Stimulated activated CD4-positive, alpha-beta T cell treated with anti-CD3 and anti-CD28 coated beads, Interleukin-4, amount 100 ng/mL, for 4 hours (primary cell): ENCODE results near the gene STK39.
"Not testable (repeated sequence)": the region's sequence is repeated elsewhere in the genome, so short reads cannot be mapped to it uniquely, and the experiment has no call there.

Experiments
- DNase-seq, 2 experiments: peaks; one replicate each; pipeline ENCODE4 v3.0.0-alpha.2; 2020

Gene STK39

DNA sequence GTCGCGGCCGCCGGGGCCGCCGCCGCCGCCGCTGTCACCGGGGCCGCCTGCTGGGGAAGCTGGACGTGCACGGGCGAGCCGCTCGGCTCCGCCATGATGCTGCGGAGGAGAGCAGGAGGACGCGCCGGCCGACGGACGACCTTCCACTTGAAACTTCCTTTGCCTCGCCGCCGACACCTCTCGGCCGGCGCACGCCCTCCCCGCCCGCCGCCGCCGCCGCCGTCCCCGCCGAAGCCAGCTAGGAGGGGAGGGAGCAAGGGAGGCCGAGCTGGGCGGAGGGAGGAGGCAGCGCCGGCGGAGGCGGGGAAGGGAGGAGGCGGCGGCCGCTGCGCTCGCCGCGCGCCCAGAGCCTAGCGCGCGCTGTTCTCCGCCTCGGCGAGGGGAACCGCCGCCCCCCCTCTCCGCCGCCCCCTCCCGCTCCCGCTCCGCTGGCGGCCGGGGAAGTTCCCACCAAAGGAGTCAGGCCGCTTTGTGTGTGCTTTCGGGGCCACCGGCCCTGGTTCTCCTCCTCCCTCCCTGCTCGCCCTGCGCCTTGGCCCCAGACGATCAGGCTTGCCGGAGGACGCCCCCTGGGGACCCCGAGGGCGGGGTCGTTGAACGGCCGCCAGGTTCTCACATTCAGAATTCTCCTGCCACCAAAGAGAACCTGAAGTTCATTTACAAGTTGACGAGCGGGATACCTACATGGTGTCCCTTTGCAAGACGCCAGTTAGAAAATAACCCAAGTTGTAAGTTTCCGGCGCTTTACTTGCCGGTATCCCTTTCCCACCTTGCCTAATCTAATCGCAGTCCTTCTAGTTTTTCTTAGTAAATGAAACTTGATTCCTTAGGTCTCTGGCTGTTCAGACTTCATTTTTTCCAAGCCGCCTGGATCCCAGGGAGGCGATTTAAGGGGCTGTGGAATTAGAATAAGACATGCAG is at the start of gene STK39:
STK39 (minus strand) TSS at position 255 of the 921 bp plus-strand sequence; CDS start at position 95, 160 bp downstream.
- DNase-seq: peak; percentile 75 to 79

DNA sequence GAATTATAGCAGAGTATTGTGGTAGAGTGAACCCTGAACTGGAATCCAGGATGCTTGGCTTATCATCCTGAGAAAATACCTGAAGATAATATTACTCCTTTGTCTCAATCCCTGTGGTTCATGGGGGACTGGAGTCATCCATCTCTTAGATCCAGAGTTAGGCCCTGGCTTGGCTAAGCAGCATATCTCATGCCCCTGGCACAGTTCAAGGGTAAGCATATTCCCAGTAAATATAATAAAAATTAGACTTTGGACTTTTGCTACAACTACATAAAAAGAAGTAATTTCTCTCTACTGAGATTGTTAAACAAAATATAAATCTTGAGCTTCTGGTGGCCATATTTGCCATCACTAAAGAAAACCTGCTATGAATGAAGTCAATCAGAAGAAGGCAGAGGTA is 47.7 kb upstream of the STK39 start:
- DNase-seq: no peak

DNA sequence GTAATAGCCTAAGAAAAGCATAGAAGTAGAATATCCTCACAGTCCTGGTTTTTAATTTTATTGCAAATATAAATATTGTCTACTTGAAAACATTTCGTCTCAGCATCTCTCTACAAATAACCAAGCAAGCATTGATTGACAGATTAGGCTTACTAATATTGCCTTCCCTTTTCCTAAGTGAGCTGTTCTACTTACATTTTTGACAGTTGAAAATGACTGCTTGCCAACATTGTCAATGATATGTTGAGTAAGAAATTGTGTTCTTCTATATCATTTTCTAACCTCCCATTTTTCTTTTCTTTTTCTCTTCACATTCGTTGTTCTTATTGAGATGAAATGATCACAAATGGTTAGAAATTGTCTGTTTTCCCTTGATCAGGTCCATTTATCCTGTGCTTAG is 47.0 kb upstream of the STK39 start:
- no peak for DNase-seq

DNA sequence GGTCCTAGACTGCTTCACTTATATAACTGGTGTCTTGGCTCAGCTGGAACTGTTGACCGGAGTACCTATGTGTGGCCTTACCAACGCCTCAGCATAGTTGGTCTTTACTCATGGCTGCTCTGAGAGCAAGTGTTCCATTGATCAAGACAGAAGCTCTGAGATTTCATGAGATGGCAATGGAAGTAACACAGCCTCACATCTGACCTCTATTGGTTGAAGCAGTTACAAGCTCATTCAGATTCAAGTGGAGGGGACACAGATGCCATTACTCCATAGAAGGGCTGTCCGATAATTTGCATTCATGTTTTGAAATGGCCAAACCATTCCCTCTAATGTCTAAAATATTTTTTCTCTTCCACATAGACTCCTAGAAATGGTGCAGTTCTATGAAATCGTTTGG is 46.4 kb upstream of the STK39 start:
- no peak for DNase-seq

GRCh38 chr2:168290391-168290790 is 43.0 kb upstream of the STK39 start:
- no peak for DNase-seq

- DNase-seq: no peak
These were observed 42.5 kb upstream of the STK39 start for GRCh38 chr2:168289880-168290279.

- DNase-seq: no peak
These were observed 39.1 kb upstream of the STK39 start for GRCh38 chr2:168286535-168286934.

- no peak for DNase-seq
These were observed 31.1 kb upstream of the STK39 start for GRCh38 chr2:168278424-168278888.

GRCh38 chr2:168277276-168277675 is 29.9 kb upstream of the STK39 start:
- DNase-seq: no peak

DNA sequence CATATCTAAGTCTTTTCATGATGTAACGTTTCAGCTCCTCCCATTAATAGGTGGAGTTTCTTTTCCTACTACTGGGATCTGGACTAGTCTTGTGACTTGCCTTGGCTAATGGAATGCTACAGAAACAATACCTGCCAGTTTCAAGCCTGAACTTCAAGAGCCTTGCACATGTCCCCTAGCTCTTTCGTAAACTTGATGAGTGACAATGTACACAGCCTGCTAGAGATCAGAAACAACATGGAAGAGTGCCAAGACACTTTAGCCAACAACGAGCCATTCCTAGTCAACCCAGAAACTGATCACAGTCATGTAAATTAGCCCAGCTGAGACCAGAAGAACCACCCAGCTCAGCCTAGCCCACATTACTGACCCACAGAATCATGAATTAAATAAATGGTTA is 24.8 kb upstream of the STK39 start:
- no peak for DNase-seq

DNA sequence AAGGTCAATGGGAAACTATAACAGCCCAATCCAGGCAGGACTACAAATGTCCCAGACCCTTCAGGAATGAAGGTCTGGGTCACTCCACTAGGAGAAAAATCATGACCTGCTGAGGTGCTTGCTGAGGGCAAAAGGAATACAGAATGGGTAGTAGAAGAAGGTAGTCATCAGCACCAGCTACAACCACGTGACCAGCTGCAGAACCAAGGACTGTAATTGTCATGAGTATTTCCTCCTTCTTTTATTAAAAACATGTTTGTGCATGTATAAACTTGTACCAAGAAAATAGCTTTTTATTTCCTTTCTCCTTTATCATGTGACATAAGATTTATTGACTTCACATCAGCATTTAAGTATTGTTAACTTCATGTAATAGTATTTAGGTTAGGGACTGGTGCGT is 15.5 kb upstream of the STK39 start:
- DNase-seq: not testable (repeated sequence)

GRCh38 chr2:168256448-168256847 is 9.1 kb upstream of the STK39 start:
- DNase-seq: no peak

GRCh38 chr2:168255866-168256265 is 8.5 kb upstream of the STK39 start:
- DNase-seq: no peak

GRCh38 chr2:168255103-168255502 is 7.7 kb upstream of the STK39 start:
- no peak for DNase-seq

- DNase-seq: no peak
These were observed 7.0 kb upstream of the STK39 start for GRCh38 chr2:168254158-168254935.

DNA sequence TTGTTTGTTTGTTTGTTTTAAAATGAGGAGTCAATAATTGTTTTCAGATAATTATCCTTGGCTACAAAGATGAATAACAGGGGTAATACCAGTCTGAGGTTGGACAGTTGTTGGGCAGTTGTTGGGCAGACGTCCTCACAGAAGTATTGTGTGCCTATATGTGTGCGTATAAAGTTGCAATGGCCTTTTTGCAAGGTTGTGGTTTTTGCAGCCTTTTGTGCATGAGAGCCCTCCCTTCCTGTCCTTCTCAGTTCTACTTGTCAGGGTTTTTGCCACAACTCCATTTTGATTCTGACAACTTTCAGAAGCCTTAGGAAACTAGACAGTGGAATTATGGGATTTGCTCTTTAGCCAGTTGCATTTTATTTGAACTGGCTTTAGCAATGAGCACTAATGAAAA is 6.0 kb upstream of the STK39 start:
- DNase-seq: no peak

DNA sequence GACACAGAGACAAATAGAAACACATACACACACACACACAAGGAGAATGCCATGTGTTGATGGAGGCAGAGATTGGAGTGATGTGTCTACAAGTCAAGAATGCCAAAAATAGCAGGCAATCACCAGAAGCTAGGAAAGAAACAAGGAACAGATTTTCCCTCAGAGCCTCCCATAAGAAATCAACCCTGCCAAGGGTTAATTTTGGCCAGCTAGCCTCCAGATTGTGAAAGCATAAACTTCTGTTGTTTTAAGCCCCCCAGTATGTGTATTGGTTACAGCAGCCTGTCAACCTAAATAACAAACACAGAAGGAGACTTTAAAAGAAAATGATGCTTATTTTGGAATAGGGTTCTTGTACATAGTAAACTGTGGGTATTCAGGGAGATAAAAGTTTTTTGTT is 5.6 kb upstream of the STK39 start:
- DNase-seq: no peak

DNA sequence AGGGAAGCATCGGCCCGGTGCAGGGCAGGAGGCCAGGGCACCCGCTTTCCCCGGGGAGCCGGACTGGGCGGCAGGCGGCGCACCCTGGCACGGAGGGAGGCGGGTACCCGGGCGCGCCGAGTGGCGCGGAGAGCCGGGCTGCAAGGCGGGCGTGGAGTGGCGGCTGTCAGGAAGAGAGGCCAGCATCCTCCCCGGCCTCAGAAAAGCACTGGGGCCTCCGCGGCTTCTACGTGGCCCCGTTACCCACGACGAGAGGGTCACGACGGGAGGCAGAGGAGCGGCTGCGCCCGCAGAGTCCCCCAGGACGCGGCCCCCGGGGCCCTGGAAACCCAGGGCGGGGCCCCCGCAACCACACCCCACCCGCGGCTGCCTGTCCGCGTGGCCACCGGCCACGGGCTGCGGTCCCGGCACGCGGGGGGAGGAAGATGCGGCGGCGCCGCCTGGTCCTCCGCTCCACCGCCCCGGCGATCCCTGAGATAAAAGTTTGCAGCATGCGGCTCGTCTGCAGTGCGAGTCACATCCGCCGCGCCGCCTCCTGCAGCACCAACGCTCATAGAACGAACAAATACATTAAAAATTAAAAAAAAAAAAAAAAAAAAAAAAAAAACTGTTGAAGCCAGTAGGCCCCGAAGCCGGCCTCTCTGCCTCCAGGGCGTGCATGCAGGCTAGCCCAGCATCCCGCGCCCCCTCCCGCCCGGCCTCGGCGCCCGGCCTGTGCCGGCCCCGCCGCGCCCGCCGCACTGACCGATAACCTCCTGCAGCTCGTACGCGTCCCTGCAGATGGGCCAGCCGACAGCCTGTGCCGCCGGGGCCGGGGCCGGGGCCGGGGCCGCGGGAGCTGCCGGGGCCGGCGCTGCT is 683 bp downstream of the STK39 start:
- DNase-seq: peak; percentile 67 to 76

DNA sequence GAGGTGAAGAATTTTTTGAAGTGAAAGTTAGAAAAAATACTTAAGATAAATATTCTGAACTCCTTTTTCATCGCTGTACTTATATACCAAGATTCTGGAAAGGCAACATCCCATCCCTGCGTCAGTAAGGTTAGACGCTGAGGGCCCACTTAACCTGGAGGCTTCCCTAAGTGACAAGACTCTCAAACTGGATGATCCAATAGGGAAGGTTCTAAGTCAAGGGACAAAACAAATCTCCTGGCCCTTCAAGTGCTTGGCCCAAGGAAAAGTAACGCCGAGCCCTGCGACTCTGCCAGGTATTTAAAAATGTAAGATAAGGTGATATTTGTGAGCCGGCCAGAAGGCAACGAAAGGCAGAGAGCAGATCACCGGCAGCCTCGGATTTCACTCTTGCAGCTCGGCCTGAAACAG is 1.3 kb downstream of the STK39 start:
- no peak for DNase-seq

DNA sequence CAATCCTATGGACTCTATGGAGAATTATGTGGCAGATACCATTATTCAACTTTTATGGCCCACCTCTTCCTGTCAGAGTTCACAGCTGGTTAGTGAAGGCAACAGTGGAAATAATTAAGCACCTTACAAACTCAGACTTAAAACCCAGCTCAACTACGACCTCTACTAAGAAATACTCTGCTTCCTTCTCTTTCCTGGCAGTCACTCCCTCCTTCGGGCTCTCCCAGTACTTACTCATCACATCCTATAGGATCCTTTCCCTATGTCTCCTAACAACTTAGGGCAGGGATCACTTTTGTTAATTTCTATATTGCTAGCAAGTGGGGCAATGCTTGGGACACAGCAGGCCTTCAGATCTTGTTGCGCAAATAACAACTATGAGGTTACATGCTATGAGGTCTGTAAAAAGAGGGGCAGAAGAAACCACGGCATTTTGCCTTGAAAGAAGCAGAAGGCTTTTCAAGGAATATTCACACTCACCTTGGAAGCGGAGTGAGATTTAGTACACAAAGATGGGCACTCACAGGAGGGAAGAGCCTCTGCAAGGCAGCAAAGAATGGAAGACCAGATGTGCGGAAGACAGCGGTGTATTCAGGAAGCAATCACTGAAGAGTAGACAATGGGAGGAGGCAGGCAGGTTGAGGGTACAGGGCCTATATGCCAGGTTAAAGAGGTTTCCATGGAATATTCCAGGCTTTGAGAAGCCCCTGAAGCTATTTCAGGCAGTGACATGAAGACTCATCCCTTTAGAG is 2.1 kb downstream of the STK39 start:
- no peak for DNase-seq

GRCh38 chr2:168244318-168244717 is 3.1 kb downstream of the STK39 start:
- peak; percentile 20 to 26 for DNase-seq

DNA sequence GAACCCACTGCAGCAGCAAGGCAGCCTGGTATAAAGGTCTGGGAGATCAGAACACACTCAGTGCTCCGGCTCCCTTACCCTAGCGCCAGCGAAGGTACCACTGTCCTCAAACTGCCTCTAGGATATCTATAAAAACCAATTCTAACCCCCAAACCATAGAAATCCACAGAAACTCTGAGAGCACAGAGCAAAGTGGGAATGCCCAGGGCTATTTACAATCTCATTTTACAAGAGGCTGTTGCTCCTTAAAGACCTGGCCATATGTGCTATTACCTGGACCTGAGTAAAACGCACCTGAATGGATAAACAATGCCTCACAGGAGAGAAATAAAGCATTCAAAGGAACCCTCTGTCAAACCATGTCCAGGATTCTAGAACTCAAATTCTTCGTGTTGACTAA is 4.3 kb downstream of the STK39 start:
- no peak for DNase-seq
